GM12875 (cell line): ENCODE measurements around the gene FZR1.

Source experiments
- H3K4me3 ChIP-seq: one replicate; pipeline ENCODE4 v1.5.1; 2011; ENCODE audit warnings: low read depth, low read length, control low read depth
- CTCF ChIP-seq: IDR thresholded peaks from 2 replicates; pipeline ENCODE4 v1.5.1; 2011; ENCODE audit warnings: low read depth, mild to moderate bottlenecking, control low read depth, inconsistent platforms, low read length, moderate library complexity, borderline replicate concordance; ENCODE audit not compliant: insufficient read depth

The FZR1 gene

GRCh38 chr19:3480383-3481091 is 25.6 kb upstream of the FZR1 start, which contains the start of gene SMIM24:
Gene SMIM24 (minus strand): TSS chr19:3480525. CDS start chr19:3480463, 62 bp downstream.
- no peak for TF ChIP-seq CTCF
- H3K4me3 ChIP-seq = no peak within 1 kb of the TSS

- H3K4me3 ChIP-seq = no peak overlapping the region
- TF ChIP-seq CTCF = no peak
Measured at GRCh38 chr19:3481241-3482090, 24.6 kb upstream of the FZR1 start.

GRCh38 chr19:3482507-3483225 is 23.4 kb upstream of the FZR1 start:
- no peak for TF ChIP-seq CTCF

GRCh38 chr19:3483226-3483628 is 22.9 kb upstream of the FZR1 start, which contains the start of gene SMIM44:
Gene SMIM44 (minus strand): TSS chr19:3483441. CDS start chr19:3483403, 38 bp downstream.
- no peak for TF ChIP-seq CTCF

More at GRCh38 chr19:3482507-3483225, 23.4 kb upstream of the FZR1 start:
- H3K4me3 ChIP-seq = no peak overlapping the region

GRCh38 chr19:3491396-3492119 is 14.6 kb upstream of the FZR1 start:
- H3K4me3 ChIP-seq = no peak overlapping the region
- TF ChIP-seq CTCF = no peak

More at GRCh38 chr19:3483226-3483628, 22.9 kb upstream of the FZR1 start, which contains the start of gene SMIM44:
- H3K4me3 ChIP-seq = no peak within 1 kb of the TSS

GRCh38 chr19:3492131-3492839 is 13.8 kb upstream of the FZR1 start:
- no peak overlapping the region for H3K4me3 ChIP-seq
- no peak for TF ChIP-seq CTCF
